Measurements from ENCODE around the gene PRPF19.
"Not testable (repeated sequence)": the region's sequence is repeated elsewhere in the genome, so short reads cannot be mapped to it uniquely, and the experiment has no call there.

The PRPF19 gene

DNA sequence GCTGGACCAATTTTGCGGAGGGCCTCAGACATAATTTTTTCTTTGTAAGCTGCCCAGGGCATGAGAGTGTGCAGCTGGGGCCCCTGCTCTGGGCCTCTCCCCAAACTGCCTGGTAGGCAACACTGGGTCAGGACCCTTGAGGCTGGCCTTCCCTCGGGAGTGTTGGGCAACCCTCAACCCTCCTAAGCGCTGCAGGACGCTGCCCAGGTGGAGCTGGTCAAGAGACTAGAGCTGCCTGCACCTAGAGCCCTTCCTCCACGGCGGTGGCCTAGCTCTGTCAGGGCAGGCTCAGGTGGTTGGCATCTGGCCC lies 17.4 kb upstream of the PRPF19 start:
- DNase-seq: no peak

DNA sequence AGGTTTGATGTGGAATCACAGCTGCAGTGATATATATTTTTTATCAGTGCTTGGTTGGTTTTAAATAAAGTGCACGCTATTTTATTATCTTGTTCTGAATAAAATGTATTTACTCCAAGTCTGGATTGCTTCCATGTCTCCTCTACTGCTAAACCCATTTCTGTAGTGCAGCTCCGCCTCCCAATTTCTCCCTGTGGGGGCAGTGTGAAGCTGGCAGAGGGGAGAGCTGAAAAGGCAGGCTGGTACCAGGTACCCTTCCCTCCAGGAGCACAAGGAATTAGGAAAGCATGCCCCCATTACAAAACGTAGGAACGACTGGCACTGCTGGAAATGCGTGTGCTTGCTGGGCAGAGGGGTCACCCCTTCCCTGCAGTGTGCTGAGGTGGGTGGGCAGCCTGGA lies 16.9 kb upstream of the PRPF19 start:
- no peak for DNase-seq

DNA sequence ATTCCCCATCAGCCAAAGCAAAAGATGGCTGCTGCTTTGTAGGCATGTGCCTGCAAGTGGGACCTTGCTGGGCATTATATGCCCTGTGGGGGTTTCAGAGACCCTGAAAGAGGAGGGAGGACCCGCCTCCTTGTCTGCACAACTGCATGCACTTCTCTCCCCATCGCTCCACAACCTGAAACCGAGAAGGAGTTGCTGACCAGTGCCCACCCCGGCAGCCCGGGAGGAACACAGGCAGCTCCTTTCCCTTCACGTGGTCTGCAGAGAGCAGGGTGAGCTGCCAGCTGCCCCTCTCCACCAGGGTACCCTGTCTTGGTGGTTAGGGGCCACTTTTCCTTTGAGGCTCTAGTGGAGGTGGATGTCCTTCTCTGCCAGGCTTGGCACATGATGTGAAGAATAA lies 16.5 kb upstream of the PRPF19 start:
- DNase-seq: no peak

DNA sequence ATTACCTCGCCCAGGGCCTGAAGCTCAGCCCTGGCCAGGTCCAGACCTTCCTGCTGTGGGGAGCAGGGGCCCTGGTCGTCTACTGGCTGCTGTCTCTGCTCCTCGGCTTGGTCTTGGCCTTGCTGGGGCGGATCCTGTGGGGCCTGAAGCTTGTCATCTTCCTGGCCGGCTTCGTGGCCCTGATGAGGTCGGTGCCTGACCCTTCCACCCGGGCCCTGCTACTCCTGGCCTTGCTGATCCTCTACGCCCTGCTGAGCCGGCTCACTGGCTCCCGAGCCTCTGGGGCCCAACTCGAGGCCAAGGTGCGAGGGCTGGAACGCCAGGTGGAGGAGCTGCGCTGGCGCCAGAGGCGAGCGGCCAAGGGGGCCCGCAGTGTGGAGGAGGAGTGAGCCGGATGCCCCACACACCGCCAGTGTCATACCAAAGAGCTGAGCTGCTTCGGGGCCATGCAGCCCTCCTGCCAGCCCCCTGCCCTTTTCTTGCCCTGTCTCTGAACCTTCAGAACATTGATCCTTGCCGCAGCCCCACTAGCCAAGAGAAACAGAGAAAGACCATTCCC lies 15.5 kb upstream of the PRPF19 start:
- DNase-seq: no peak

DNA sequence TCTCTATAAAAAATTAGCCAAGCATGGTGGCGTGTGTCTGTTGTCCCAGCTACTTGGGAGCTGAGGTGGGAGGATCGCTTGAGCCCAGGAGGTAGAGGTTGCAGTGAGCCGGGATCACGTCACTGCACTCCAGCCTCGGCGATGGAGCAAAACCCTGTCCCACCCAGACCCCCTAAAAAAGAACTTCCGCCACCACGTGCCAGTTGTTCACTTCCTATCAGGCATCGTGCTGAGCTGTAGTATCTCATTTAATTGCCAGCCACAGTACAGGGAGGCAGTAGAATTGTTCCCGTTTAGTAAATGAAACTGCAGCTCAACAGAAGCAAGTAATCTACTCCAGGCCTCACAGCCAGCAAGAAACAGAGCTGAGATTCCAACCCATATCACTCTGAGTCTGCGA lies 14.9 kb upstream of the PRPF19 start:
- DNase-seq: no peak

DNA sequence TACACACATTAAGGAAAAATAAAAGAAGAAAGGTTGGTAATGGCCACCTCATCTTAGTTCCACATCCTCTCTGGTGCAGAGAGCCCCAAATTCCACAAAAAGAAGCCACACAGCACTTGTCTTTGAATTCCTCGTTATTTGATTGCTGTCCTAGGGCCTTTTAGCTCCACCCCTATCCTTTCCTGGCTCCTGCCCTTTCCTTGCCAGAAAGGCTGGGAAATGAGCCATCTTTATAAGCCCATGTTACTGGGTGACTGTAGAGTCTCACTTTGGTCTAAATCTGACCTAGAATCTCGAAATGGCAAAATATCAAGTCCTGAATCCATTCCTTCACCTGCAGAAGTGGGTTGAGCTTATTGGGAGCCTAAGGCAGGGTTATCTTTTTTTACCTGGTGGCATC lies 13.6 kb upstream of the PRPF19 start:
- DNase-seq: no peak

DNA sequence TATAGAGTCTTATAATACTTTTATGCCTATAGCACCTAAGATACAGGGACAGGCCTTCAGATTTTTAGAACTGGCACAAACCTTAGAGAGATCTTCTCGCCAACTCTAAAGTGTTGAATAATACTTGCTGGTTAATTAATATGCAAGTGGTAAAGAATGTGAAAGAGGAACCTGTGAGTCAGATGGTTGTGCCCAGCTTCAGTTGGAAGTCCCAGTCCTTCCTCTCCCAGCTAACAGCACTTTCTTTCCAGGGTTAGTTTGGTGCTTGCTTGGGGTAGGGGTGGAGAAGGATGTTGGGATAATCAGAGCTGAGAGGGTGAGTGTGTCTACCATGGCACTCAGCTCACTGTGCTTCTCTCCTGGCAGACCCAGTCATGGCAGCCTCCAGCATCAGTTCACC lies 12.9 kb upstream of the PRPF19 start:
- DNase-seq: no peak

DNA sequence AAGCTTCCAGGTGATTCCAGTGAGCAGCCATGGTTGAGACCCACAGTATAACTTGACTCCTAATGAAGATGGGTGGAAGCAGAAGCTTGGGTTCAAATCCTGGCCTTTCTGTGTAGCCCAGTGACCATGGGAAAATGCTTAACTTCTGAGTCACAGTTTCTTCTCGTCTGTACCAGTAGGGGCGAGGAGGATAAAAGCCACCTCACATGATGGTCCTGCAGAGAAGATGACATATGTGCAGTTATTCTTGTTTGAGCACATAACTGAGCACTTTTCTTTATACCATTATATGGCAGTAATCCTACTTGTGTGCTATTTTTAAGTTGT lies 12.5 kb upstream of the PRPF19 start:
- no peak for DNase-seq

DNA sequence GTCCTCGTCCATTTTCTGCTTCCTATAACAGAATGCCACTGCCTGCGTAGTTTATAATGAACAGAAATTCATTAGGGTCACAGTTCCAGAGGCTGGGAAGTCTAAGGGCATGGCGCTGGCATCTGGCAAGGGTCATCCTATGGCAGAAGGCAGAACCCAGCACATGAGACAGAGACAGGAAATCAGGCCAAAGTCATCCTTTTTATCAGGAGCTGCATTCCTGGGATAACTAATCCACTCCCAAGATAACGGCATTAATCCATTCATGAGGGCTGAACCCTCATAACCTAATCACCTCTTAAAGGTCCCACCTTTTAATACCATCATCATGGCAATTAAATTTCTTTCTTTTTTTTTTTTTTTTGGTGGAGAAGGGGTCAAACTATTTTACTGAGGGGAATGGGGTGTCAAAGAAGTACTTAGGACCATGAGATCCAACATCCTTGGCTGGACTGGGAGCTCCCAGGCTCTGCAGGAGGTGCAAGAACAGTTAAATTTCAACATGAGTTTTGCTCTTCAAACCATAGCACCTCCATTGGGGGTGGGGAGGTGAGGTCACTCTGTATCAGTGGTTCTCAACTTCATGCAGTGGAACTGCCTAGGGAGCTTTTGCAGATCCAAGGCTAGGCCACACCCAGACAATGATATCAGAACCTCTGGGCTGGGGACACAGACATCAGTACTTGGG lies 12.0 kb upstream of the PRPF19 start:
- no peak for DNase-seq

DNA sequence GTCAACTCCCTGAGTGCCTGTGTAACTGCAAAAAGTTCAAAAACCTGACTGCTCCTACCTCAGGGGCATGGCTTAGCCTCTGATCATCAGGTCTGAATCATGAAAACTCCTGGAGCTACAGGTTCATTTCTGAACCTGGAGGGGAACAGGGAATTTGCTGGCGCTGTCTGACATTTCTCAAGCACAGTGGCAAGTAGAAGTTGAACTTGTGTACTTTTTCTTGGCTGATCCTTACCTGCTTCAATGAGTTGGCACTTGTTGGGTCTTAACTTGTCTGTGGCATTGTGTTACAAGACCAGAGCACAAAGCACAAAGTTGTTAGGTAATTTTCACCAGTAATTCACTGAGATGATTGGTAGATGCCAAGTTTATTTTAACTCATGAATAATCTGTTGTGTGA lies 10.9 kb upstream of the PRPF19 start:
- no peak for DNase-seq

DNA sequence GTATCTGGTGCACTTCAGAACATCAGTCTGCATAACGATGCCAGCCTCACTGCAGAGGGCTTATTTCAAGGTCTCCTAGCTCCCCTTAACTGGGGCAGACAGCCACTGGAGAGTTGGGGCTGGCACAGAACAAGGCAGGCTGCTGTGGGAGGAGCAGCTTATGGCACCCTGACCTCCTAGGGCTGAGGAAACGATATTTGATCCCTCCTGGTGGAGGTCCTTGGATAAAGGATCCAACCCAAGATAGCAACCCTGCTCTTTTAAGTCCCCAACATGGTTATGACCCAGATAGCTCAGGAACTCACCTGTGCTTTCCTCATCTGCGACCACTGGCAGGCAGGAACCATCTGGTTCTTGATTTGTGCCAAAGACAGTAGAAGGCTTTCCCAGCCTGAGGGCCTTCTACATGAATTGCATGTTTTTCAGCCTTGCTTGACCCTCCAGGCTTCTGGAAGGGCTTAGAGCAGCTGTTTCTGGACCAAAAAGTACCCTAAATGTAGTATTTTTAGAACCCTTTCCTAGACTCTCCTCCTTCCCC lies 10.4 kb upstream of the PRPF19 start:
- DNase-seq: no peak

DNA sequence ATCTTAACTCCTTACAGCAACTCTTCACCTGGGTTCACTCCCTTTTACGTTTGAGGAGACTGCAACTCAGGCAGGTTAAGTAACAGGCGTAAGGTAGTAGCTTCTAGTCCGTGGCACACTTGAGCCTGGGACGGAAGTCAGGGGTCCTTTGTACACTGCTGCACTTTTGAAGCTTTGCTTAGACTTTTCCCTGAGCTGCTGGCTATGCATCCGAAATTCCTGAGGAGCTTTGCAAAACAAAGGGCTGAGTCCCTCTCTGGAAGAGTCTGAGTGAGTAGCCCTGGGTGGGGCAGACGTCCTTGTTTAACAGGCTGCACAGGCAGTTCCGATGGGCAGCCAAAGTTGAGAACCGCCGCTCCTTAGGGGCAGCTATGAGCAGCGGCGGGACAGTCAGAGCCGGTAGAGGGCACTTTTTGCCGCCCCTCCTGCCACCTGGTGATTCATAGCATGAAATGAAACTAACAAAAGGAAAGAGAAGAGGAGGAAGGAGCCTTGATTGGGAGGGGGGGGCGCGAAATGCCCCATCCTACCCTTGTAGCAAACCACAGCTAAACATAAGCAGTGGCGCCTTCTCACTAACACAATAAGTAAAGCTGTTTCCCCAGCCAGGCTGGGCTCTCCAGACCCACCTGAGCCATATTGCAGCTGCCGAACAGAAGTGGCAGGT lies 9.0 kb upstream of the PRPF19 start:
- DNase-seq: peak in 28 of 51 donors; percentile 15 to 73 (median 42)

DNA sequence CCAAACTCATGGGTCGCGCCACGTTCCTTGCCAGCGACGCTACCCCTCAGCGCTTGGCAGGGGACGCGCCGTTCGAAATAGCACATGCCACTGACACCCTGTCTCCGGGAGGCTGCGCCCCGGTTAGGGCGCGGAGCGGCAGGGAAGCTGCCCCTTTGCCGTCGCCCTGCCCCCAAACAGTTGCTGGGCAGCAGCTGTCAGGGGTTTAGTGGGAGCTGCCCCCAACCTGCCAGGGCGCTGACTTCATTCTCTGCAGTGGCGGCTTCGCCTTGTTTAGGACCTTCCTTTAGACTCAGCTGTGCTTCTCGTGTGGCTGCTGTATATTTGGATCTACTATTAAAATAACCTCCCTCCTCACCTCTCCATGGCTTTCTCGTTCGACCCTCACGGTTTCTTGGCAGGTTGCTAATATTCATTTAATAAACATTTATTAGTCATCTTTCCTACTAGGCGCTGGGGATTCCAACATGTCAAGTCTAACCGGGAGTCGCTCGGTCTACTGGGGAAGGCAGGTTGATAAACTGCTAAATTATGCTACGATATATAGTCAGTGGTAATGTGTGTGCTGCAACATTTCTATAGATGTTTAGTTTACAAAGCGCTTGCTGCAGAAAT lies 8.4 kb upstream of the PRPF19 start:
- DNase-seq: peak in 17 of 51 donors; percentile 18 to 73 (median 60)

DNA sequence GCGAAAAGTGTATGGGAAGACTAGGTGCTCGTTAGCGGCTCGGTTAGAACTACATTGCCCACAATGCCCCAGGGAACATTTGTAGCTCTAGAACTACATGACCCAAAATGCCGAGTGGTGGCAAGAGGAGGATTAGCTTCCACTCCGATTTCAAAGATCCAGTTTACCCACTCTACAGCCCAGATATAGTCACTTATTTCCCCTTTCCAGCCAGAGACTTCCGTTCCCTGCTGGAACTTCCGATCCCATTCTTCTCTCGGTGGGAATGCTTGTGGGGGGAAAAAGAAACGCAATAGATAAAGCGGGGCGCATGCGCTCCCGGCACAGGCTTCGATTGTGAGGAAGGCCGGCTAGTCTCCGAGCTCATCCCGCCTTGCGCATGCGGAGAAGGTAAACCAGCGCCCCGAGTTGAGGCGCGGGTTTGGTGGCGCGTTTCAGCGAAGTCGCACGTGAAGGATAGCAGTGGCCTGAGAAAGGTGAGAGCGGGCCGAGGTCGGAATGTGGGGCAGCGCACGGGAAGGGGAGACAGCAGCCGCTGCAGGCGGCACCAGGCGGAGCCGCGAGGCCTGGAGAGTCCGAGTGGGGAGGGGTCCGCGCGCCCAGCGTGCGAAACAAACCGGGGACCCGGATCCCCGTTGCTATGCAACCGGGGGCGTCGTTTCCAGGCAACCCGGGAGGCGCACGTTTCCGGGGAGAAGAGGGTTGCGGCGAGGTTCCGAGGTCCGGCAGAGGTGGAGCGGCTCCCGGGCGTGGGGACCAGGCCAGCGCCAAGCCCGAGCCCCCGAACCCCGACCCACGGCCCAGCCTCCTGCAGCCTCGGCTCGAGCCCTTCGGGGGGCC lies 7.6 kb upstream of the PRPF19 start, which contains the start of gene TMEM109:
Gene TMEM109 (plus strand): TSS at position 366 of the 840 bp plus-strand sequence. CDS start 5,536 bp downstream, outside the sequence.
- DNase-seq: peak; percentile 62 to 99 (median 84)

DNA sequence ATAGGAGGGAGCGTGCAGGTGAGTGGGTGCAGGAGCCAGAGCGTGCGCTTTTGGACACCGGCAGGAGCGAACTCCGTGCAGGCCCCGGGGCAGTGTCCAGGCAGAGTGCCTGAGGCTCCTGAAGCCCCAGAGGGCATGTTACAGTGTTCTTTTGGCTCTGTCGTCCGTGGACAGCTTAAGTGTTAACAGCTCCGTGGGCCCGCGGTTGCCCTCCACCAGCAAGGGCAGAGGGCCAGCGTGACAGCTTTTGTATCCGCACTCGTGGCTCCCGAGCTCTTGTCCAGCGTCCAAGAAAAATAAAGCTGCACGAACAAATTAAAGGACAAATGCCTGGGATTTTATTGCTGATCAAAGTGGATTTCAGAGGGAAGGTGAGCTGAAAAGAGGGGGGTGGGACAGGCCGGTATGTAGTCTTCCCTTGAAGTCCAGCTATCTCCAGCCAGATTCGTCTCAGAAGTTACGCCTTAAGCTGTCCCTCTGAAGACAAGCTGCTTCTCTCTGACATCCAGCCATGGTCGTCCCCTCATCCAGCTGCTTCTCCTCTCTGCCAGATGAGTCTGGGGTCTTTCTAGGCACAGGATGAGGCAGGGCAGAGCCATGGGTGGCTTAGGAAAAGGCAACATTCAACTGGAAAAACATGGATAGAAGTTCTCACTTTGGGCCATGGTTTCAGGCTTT lies 6.6 kb upstream of the PRPF19 start:
- DNase-seq: no peak

DNA sequence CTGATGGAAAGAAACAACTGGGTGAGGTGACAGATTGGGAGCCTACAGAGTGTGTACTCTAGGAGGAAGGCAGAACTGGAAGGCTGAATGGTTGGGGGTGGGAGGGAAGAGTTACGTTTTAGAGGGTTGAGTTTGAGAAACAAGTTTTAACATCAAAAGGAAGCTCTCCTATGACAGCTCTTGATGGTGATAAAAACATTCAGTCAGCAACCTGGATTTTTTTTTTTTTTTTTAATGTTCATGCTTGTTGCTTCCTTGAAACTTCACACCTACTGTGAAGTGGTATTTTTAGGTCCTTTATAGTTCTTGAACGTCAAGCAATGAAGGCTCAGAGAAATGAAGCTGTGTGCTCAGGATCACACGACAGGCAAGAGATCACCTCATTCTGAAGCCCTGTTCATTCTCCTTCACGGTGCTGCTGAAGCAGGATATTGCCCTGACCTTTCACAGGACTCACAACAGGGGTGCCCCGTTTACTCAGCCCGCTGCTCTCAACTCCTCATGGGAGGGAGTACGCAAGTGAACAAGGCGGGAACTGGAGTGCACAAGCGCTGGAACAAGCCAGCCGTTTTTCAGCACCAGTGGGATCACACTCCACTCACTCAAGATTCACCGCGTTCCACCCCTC lies 6.0 kb upstream of the PRPF19 start:
- DNase-seq: no peak

DNA sequence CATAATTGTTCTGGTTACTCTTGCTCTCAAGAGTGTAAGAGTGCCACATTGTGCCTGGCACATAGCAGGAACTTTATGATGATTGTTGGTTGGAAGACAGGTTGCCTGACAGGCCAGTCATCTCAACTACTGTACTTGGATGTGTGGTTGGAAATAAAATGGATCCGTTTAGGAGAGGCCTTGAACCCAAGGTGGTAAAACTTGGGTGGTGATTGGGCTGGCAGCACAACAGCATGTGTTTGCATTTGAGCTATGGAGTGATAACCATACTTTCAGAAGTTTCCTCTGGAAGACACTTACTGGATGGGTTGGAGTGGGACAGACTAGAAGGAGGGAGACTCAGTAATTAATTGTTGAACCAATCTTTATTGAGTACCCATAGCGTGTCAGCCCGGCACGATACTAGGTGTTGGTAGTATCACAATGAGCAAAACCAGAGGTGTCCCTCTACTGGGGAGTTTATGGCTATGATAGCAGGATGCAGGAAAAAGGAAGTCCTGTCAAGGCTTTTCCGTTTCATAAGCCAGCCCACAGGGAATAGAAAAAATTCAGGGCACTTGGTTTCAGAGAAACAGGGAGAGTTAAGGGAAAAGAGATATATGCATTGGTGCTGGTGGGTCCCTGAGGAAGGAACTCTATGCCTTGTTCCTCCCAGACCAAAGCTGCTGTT lies 4.5 kb upstream of the PRPF19 start:
- no peak for DNase-seq

DNA sequence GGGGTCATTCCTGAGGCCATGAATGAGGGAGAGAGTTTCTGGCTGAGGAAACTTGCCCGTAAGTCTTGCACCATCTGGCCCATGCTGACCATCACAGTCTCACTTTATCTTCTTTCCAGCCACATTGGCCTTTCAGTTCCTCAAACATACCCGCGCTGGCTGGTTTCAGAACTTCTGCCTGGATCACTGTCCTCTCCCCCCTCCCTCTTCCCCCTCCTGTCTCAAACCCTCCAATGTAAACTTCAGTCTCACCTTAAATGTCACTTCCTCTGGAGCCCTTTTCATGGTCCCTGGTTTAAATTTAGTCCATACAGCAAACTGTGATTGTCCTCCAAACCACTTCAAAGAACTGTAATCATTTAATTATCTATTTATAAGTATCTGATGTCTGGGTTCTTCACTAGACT lies 3.9 kb upstream of the PRPF19 start:
- peak in 3 of 51 donors; percentile 5 to 25 (median 23) for DNase-seq

DNA sequence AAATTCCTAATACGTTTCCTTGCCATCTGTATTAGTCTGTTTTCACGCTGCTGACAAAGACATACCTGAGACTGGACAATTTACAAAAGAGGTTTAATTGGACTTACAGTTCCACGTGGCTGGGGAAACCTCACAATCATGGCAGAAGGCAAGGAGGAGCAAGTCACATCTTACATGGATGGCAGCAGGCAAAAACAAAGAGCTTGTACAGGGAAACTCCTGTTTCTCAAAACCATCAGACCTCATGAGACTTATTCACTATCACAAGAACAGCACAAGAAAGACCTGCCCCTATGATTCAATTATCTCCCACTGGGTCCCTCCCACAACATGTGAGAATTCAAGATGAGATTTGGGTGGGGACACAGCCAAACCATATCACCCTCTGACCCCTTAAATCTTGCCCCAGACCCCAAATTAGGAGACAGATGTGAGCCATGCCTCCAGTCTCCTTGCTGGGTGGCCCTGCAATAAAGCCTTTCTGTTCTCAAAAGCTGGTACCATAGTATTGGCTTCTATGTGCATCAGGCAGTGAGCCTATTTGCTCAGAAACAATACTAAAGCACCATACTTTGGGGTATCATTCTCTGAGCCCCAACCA lies 3.4 kb upstream of the PRPF19 start:
- not testable (repeated sequence) for DNase-seq

DNA sequence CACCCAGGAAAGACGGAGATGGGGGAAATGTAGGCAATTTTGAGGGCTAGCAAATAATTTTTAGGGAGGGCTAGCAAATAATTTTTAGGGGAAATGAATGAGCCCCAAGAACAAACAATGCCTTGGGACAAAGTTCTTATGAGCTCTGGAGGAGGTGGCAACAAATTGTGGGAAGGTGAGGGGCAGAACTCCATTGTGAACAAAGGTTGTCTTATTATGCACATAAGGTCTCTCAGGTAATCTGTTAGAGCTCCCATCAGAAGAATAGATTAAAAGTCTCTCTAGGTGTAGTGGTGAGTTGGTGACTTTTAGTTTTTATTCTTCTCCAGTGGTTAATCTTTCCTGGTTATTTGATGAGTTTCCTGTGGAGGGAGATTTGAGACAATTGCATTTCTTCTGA lies 2.4 kb upstream of the PRPF19 start:
- DNase-seq: no peak
